NB4 (cell line): ENCODE results near the gene EPAS1.

Source experiments
- DNase-seq: peaks from one replicate; pipeline ENCODE4 v3.0.0; 2010; ENCODE audit warnings: low read depth
- H3K4me3 ChIP-seq: one replicate; pipeline ENCODE4 v1.5.1; 2011; ENCODE audit warnings: mild to moderate bottlenecking, low read depth, low read length, moderate library complexity
- CTCF ChIP-seq: IDR thresholded peaks from one replicate; pipeline ENCODE4 v1.5.1; 2012; ENCODE audit warnings: low read depth, low read length
- MYC ChIP-seq: IDR thresholded peaks from 2 replicates; pipeline ENCODE4 v1.6.1; 2011; ENCODE audit warnings: low read depth, low read length
- POLR2A ChIP-seq: IDR thresholded peaks from 2 replicates; pipeline ENCODE4 v1.6.1; 2011; ENCODE audit warnings: mild to moderate bottlenecking; ENCODE audit not compliant: insufficient read length; ENCODE audit errors: extremely low read depth
- TF ChIP-seq, protein P1 (sequence below): IDR thresholded peaks from 2 replicates; pipeline ENCODE4 v1.6.1; 2011; ENCODE audit warnings: low read depth, low read length

Gene EPAS1

GRCh38 chr2:46299365-46300263 lies 2.4 kb downstream of the EPAS1 start:
- DNase-seq = peak; percentile 80
- peak overlapping the region; percentile 29 for H3K4me3 ChIP-seq
- TF ChIP-seq POLR2A (no peak), CTCF (no peak), MYC (no peak)
- TF ChIP-seq, protein P1, sequence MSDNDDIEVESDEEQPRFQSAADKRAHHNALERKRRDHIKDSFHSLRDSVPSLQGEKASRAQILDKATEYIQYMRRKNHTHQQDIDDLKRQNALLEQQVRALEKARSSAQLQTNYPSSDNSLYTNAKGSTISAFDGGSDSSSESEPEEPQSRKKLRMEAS = no peak

DNA sequence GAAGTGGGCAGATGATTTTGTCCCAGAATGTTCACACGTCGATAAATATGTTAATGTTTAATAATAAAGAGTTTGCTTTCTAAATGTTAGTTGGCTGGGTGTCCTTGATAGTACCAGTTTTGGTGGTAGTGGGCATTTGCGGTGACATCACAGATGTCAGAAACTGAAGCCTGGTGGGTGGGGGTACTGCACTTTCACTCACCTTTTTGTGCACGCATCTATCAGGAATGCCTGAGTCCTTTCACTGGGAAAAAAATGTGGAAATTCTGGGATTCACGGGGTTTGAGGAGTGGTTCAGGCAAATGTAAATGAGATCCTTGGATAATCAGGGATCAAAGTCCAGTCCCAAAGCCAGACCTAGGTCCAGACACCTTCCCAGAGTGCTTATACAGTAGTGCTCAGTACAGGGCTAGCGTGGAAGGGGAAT lies 3.2 kb downstream of the EPAS1 start:
- no peak overlapping the region for H3K4me3 ChIP-seq
- no peak for DNase-seq
- TF ChIP-seq CTCF (no peak), MYC (no peak)

DNA sequence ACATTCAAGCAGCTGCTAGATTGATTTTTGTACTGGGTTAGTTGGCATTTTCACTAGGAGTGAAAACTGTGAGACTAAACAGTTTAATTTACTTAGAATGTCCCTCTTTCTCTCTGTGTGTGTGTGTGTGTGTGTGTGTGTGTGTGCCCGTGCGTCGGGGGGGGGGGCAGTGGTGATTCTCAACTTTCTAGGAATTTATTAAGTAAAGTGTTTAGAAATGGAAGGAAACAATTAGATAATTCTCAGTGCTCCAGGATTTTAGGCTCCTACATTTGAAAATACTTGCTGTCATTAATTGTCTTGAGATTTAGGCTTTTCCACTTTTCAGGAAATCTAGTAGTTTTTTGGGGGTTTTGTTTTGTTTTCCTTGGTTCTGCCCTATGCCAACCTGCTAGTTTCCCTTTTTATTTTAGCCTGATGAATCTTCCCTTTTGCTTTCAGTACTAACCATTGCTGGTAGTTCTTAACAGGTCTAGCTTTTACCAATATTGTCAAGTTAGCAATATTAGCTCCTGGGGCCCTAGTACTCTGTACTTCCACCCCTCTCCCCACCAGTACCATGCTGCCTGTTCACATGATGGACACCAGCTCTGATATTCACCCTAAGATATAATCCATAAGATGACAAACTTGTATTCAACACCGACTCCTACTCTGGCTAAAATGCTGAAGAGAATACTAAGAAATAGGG lies 4.9 kb downstream of the EPAS1 start:
- no peak for DNase-seq
- no peak overlapping the region for H3K4me3 ChIP-seq
- TF ChIP-seq POLR2A = no peak

GRCh38 chr2:46303233-46303632 lies 6.0 kb downstream of the EPAS1 start:
- H3K4me3 ChIP-seq = no peak overlapping the region
- no peak for DNase-seq
- TF ChIP-seq MYC (no peak), POLR2A (no peak), CTCF (no peak)
- TF ChIP-seq, protein P1 = no peak

DNA sequence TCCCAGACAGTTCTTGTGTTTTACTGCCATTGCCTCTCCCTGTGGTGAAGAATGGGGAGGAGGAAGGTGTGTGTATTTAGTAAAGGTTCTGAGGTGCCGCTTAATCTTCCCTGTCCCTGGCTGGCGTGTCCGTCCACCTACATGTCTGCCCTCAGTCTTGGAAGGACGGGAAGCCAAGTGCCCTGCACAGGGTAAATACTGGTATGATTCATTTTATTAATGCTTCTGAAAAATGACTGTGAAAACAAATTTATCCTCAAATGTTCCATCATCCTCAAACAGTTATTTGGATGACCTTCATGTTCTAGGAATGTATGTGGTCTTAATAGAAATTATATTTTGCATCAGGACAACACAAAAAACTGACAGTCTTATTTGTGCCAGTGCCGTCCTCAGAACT lies 6.6 kb downstream of the EPAS1 start:
- DNase-seq = no peak
- H3K4me3 ChIP-seq = no peak overlapping the region
- TF ChIP-seq POLR2A = no peak
- no peak for TF ChIP-seq MYC
- TF ChIP-seq, protein P1 = no peak
- TF ChIP-seq CTCF = no peak

DNA sequence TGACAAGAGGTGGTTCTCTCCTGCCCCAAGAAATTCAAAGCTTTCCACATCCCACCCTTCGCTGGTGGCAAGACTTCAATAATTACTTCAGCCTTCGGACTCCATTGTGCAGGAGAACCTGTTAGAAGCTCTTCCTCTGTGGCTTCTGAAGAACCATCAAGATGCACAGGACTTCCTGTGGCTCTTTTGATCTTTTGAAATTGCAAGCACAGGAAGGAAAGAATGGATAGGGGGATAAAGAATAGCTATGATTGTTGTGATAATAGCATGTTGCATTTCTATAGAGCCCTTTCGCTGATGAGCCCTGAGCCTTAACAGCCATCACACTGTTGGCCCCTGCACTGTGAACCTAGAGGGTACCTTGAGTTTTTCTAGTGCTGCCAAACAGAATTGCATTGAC lies 7.4 kb downstream of the EPAS1 start:
- no peak for DNase-seq
- TF ChIP-seq POLR2A (no peak), MYC (no peak), CTCF (no peak)
- TF ChIP-seq, protein P1 = no peak
- no peak overlapping the region for H3K4me3 ChIP-seq
